HCT116 (cell line): ENCODE results near the gene CTTN. TPM values are rescaled to one million over a fixed set of nuclear protein-coding genes. Genes with fewer than 3 reads are reported as not detected.

ENCODE experiments used
- ATAC-seq: fragments of 200-7000 bp; cut with Tn5 transposase; 2 replicates; pipeline ENCODE4 v1.9.1; 2020; ENCODE audit warnings: mild to moderate bottlenecking, moderate library complexity
- BruUV-seq: library from RNA; stranded (reverse); fragments of 400-500 nt; replicated peaks from 2 replicates; lab custom pipeline; 2021; lab: Mats Ljungman, UMichigan
- CTCF ChIA-PET: fragments of 300-600 bp; sonication (Branson Sonifier 250); formaldehyde crosslinking; loops from one replicate; lab custom pipeline; 2021; ENCODE audit warnings: antibody characterized with exemption; lab: Charles Lee
- POLR2A ChIA-PET: fragments of 300-600, 350-600 bp; sonication (Branson Sonifier 250); formaldehyde crosslinking; loops from one replicate; lab custom pipeline; 2021; ENCODE audit warnings: antibody characterized with exemption; lab: Charles Lee
- RAD21 ChIA-PET, 2 experiments: fragments of 300-600 bp; sonication (Branson Sonifier 250); formaldehyde crosslinking; loops; one replicate each; lab custom pipeline; 2023; ENCODE audit warnings: low total read pairs in 2 of 2; ENCODE audit not compliant: uncharacterized antibody in 2 of 2, unreplicated experiment in 2 of 2, low non-redundant PET in 1 of 2; lab: Charles Lee
- DNase-seq: peaks from one replicate; pipeline ENCODE4 v3.0.0-alpha.2; 2010; ENCODE audit warnings: low read depth, low spot score
- H2AFZ ChIP-seq: fragments of 200-600 bp; shearing (Covaris generic), sonication (generic); 2 replicates; pipeline ENCODE4 v1.6.1; 2017; ENCODE audit warnings: low read depth, mixed run types, mixed read lengths, antibody characterized with exemption, low read length; ENCODE audit not compliant: poor library complexity, severe bottlenecking
- H3K27ac ChIP-seq: 2 replicates; pipeline ENCODE4 v1.5.1; 2012; ENCODE audit warnings: low read depth, low read length
- H3K27me3 ChIP-seq: fragments of 200-600 bp; sonication (generic); 2 replicates; pipeline ENCODE4 v1.6.1; 2016; ENCODE audit warnings: mixed run types, low read length, mixed read lengths; ENCODE audit not compliant: insufficient read depth
- H3K36me3 ChIP-seq, 2 experiments: fragments of 200-500 bp in 1 of 2; fragments of 200-600 bp in 1 of 2; sonication (Bioruptor generic) in 1 of 2; sonication (generic) in 1 of 2; 2 replicates each; pipeline versions ENCODE4 v1.5.1 to v1.6.1; 2014 to 2016; ENCODE audit warnings: low read length in 2 of 2, inconsistent platforms in 1 of 2, mixed read lengths in 1 of 2, mixed run types in 1 of 2; ENCODE audit not compliant: insufficient read depth in 2 of 2, control insufficient read depth in 1 of 2
- H3K4me1 ChIP-seq, 2 experiments: fragments of 200-600 bp in 1 of 2; sonication (generic) in 1 of 2; 2 replicates each; pipeline versions ENCODE4 v1.5.1 to v1.6.1; 2012 to 2017; ENCODE audit warnings: low read length in 2 of 2, inconsistent platforms in 1 of 2, mild to moderate bottlenecking in 1 of 2, mixed read lengths in 1 of 2, mixed run types in 1 of 2, moderate library complexity in 1 of 2; ENCODE audit not compliant: insufficient read depth in 2 of 2, control insufficient read depth in 1 of 2
- H3K4me2 ChIP-seq: fragments of 200-600 bp; sonication (generic); 2 replicates; pipeline ENCODE4 v1.6.1; 2017; ENCODE audit warnings: mixed run types, low read length, mixed read lengths
- H3K4me3 ChIP-seq, 2 experiments: fragments of 200-600 bp in 1 of 2; sonication (generic) in 1 of 2; replicated peaks in 1 of 2; 2 replicates each; pipeline ENCODE4 v1.5.1; 2011 to 2016; ENCODE audit warnings: low read length in 2 of 2, control low read depth in 1 of 2, low read depth in 1 of 2, mild to moderate bottlenecking in 1 of 2, mixed read lengths in 1 of 2, mixed run types in 1 of 2
- H3K79me2 ChIP-seq: fragments of 200-600 bp; sonication (generic); 2 replicates; pipeline ENCODE4 v1.6.1; 2017; ENCODE audit warnings: mild to moderate bottlenecking, mixed run types, low read length, moderate library complexity, mixed read lengths; ENCODE audit not compliant: insufficient read depth
- H3K9ac ChIP-seq: fragments of 200-600 bp; sonication (generic); 2 replicates; pipeline ENCODE4 v1.6.1; 2016; ENCODE audit warnings: low read length, mixed read lengths
- H3K9me2 ChIP-seq: fragments of 200-600 bp; sonication (generic), shearing (Covaris generic); 2 replicates; pipeline ENCODE4 v1.6.1; 2017; ENCODE audit warnings: mixed run types, mild to moderate bottlenecking, moderate library complexity; ENCODE audit not compliant: insufficient read depth
- H3K9me3 ChIP-seq, 2 experiments: fragments of 200-500 bp in 1 of 2; fragments of 200-600 bp in 1 of 2; sonication (Bioruptor generic) in 1 of 2; sonication (generic) in 1 of 2; 2 replicates each; pipeline ENCODE4 v1.6.1; 2014 to 2017; ENCODE audit warnings: low read length in 2 of 2, mixed read lengths in 2 of 2, inconsistent platforms in 1 of 2, low read depth in 1 of 2, mild to moderate bottlenecking in 1 of 2, mixed run types in 1 of 2, moderate library complexity in 1 of 2; ENCODE audit not compliant: control insufficient read depth in 1 of 2, insufficient read depth in 1 of 2
- H4K20me1 ChIP-seq: fragments of 200-600 bp; sonication (generic), shearing (Covaris generic); 2 replicates; pipeline ENCODE4 v1.6.1; 2017; ENCODE audit warnings: mixed run types, mild to moderate bottlenecking, moderate library complexity; ENCODE audit not compliant: insufficient read depth
- ATF3 ChIP-seq: IDR thresholded peaks from 2 replicates; pipeline ENCODE4 v1.6.1; 2012
- CEBPB ChIP-seq: IDR thresholded peaks from 2 replicates; pipeline ENCODE4 v1.6.1; 2012; ENCODE audit warnings: low read depth
- CTCF ChIP-seq, 3 experiments: fragments of 200-600 bp in 1 of 3; sonication (generic) in 1 of 3; IDR thresholded peaks in 2 of 3; conservative IDR thresholded peaks in 1 of 3; 2 replicates each; pipeline ENCODE4 v1.5.1; 2012 to 2017; ENCODE audit warnings: low read depth in 2 of 3, low read length in 2 of 3, antibody characterized with exemption in 1 of 3, borderline replicate concordance in 1 of 3, control low read depth in 1 of 3, mild to moderate bottlenecking in 1 of 3, mixed read lengths in 1 of 3, mixed run types in 1 of 3, moderate library complexity in 1 of 3; ENCODE audit not compliant: insufficient read depth in 1 of 3
- EGR1 ChIP-seq: IDR thresholded peaks from 2 replicates; pipeline ENCODE4 v1.6.1; 2012; ENCODE audit warnings: low read depth
- ELF1 ChIP-seq: IDR thresholded peaks from 2 replicates; pipeline ENCODE4 v1.6.1; 2012; ENCODE audit warnings: low read depth, borderline replicate concordance
- FOSL1 ChIP-seq: IDR thresholded peaks from 2 replicates; pipeline ENCODE4 v1.6.1; 2012; ENCODE audit warnings: low read depth
- JUND ChIP-seq: IDR thresholded peaks from 2 replicates; pipeline ENCODE4 v1.6.1; 2012
- MAX ChIP-seq: IDR thresholded peaks from 2 replicates; pipeline ENCODE4 v1.6.1; 2012
- POLR2AphosphoS5 ChIP-seq: IDR thresholded peaks from 2 replicates; pipeline ENCODE4 v1.6.1; 2011; ENCODE audit warnings: mild to moderate bottlenecking, low read depth, low read length, moderate library complexity
- RAD21 ChIP-seq: IDR thresholded peaks from 2 replicates; pipeline ENCODE4 v1.6.1; 2012; ENCODE audit warnings: low read depth, mild to moderate bottlenecking
- SIN3A ChIP-seq: IDR thresholded peaks from 2 replicates; pipeline ENCODE4 v1.6.1; 2012; ENCODE audit warnings: low read depth
- SP1 ChIP-seq: IDR thresholded peaks from 2 replicates; pipeline ENCODE4 v1.6.1; 2012; ENCODE audit warnings: low read depth
- SRF ChIP-seq: IDR thresholded peaks from 2 replicates; pipeline ENCODE4 v1.6.1; 2012; ENCODE audit warnings: low read depth
- TCF7L2 ChIP-seq: IDR thresholded peaks from 2 replicates; pipeline ENCODE4 v1.7.0; 2011; ENCODE audit warnings: borderline replicate concordance, inconsistent platforms; ENCODE audit not compliant: insufficient read depth, insufficient read length; ENCODE audit errors: extremely low read depth
- YY1 ChIP-seq: IDR thresholded peaks from 2 replicates; pipeline ENCODE4 v1.6.1; 2011; ENCODE audit warnings: low read length, low read depth, moderate library complexity, mild to moderate bottlenecking; ENCODE audit not compliant: insufficient replicate concordance; ENCODE audit errors: extremely low read depth
- ZFX ChIP-seq: fragments of 450-650 bp; IDR thresholded peaks from 2 replicates; pipeline ENCODE4 v1.6.1; 2017
- ZNF274 ChIP-seq: fragments of 200-500 bp; sonication (Bioruptor generic); IDR thresholded peaks from 2 replicates; pipeline ENCODE4 v1.6.1; 2014; ENCODE audit warnings: mild to moderate bottlenecking, low read depth, low read length, inconsistent platforms
- intact Hi-C: fragments of 100-400 bp; cut with micrococcal nuclease; formaldehyde crosslinking; loops from 2 replicates; pipeline ENCODE4 v1.10.0; 2022
- total RNA-seq: library from RNA; stranded (reverse); gene quantifications from one replicate; pipeline ENCODE4 v1.2.1, GENCODE V29; 2021; ENCODE audit not compliant: unreplicated experiment
- TF ChIP-seq, protein P1 (sequence below): IDR thresholded peaks from 2 replicates; pipeline ENCODE4 v1.6.1; 2012; ENCODE audit warnings: low read depth
- TF ChIP-seq, protein P2 (sequence below): IDR thresholded peaks from 2 replicates; pipeline ENCODE4 v1.6.1; 2011; ENCODE audit warnings: mild to moderate bottlenecking, low read length, moderate library complexity; ENCODE audit not compliant: insufficient replicate concordance; ENCODE audit errors: extremely low read depth

Gene CTTN
- total RNA-seq, 1 experiment from 2014 or later: 249 TPM

DNA sequence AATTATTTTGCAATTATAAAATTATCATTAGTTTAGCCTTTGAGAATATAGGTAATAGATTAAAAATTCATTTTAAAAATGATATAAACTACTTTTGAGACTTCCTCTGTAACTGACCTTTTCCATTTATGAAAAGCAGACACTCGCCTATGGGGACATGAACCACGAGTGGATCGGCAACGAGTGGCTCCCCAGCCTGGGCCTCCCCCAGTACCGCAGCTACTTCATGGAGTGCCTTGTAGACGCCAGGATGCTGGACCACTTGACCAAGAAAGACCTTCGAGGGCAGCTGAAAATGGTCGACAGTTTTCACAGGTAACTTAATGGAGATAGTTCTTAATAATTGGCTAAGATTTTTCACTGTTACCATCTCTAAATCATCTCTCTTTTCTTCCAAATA lies 26.3 kb upstream of the CTTN start (continued):
- TF ChIP-seq CTCF (IDR thresholded peaks at IDR 0.05 in 2 of 3, conservative IDR thresholded peaks at IDR 0.05 in 1 of 3; ENCODE audit: borderline replicate concordance in 1 of 3, insufficient read depth in 1 of 3, low read depth in 2 of 3, low read length in 2 of 3) (no peak), SIN3A (no peak), TCF7L2 (no peak)
- TF ChIP-seq, all 23 proteins: peak for 0

DNA sequence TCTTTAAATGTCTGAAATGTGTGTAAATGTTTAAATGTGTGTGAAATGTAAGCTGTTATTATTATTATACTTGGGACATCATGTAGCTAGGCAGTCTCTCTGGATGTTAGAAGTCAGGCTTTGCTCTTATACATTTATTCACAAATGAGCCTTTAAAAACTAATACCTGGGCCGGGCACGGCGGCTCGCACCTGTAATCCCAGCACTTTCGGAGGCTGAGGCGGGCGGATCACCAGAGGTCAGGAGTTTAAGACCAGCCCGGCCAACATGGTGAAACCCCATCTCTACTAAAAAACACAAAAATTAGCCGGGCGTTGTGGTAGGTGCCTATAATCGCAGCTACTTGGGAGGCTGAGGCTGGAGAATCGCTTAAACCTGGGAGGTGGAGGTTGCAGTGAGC lies 21.7 kb upstream of the CTTN start:
- RAD21 ChIA-PET: no interaction called here
- H4K20me1 ChIP-seq: no peaks in the 10 kb centered on the region; the same call in 1 of the 2 replicates
- BruUV-seq: no TSS peak
- no peak for ATAC-seq
- no peak overlapping the region for H3K9ac ChIP-seq
- POLR2A ChIA-PET: no interaction called here
- no peaks in the 10 kb centered on the region for H3K9me3 ChIP-seq
- H3K27me3 ChIP-seq: no peaks in the 10 kb centered on the region
- H2AFZ ChIP-seq: no peak overlapping the region
- H3K4me2 ChIP-seq: no peak overlapping the region
- peaks cover 20 to 22% of the 10 kb centered on the region in 2 experiments; a peak in 3 of 4 replicates for H3K36me3 ChIP-seq
- intact Hi-C loops: no loop called here
- H3K4me1 ChIP-seq: peaks cover 0 to under 1% of the 10 kb centered on the region in 2 experiments; a peak in 2 of 4 replicates
- CTCF ChIA-PET: no interaction called here
- no peak overlapping the region for H3K4me3 ChIP-seq
- no peak overlapping the region for H3K27ac ChIP-seq
- no peaks in the 10 kb centered on the region for H3K9me2 ChIP-seq
- no peaks in the 10 kb centered on the region for H3K79me2 ChIP-seq
- DNase-seq: no peak
- TF ChIP-seq ELF1 (no peak), JUND (no peak), ZFX (no peak), FOSL1 (no peak), CEBPB (no peak), EGR1 (no peak), SIN3A (no peak), ATF3 (no peak), POLR2AphosphoS5 (no peak), MAX (no peak), RAD21 (no peak), SRF (no peak), YY1 (no peak), ZNF274 (no peak), SP1 (no peak)
- TF ChIP-seq, protein P1, sequence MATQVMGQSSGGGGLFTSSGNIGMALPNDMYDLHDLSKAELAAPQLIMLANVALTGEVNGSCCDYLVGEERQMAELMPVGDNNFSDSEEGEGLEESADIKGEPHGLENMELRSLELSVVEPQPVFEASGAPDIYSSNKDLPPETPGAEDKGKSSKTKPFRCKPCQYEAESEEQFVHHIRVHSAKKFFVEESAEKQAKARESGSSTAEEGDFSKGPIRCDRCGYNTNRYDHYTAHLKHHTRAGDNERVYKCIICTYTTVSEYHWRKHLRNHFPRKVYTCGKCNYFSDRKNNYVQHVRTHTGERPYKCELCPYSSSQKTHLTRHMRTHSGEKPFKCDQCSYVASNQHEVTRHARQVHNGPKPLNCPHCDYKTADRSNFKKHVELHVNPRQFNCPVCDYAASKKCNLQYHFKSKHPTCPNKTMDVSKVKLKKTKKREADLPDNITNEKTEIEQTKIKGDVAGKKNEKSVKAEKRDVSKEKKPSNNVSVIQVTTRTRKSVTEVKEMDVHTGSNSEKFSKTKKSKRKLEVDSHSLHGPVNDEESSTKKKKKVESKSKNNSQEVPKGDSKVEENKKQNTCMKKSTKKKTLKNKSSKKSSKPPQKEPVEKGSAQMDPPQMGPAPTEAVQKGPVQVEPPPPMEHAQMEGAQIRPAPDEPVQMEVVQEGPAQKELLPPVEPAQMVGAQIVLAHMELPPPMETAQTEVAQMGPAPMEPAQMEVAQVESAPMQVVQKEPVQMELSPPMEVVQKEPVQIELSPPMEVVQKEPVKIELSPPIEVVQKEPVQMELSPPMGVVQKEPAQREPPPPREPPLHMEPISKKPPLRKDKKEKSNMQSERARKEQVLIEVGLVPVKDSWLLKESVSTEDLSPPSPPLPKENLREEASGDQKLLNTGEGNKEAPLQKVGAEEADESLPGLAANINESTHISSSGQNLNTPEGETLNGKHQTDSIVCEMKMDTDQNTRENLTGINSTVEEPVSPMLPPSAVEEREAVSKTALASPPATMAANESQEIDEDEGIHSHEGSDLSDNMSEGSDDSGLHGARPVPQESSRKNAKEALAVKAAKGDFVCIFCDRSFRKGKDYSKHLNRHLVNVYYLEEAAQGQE: no peak
- TF ChIP-seq, protein P2, sequence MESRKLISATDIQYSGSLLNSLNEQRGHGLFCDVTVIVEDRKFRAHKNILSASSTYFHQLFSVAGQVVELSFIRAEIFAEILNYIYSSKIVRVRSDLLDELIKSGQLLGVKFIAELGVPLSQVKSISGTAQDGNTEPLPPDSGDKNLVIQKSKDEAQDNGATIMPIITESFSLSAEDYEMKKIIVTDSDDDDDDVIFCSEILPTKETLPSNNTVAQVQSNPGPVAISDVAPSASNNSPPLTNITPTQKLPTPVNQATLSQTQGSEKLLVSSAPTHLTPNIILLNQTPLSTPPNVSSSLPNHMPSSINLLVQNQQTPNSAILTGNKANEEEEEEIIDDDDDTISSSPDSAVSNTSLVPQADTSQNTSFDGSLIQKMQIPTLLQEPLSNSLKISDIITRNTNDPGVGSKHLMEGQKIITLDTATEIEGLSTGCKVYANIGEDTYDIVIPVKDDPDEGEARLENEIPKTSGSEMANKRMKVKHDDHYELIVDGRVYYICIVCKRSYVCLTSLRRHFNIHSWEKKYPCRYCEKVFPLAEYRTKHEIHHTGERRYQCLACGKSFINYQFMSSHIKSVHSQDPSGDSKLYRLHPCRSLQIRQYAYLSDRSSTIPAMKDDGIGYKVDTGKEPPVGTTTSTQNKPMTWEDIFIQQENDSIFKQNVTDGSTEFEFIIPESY: no peak
